Activated T-helper 17 cell treated with anti-CD3 and anti-CD28 coated beads, Interleukin-2, amount 50 U/mL, for 72 hours (primary cell): ENCODE data around the gene TRAF7. TPM values are rescaled to one million over a fixed set of nuclear protein-coding genes. Genes with fewer than 3 reads are reported as not detected.

ENCODE experiments used
- total RNA-seq, 2 donors: library from RNA; stranded (reverse); gene quantifications; one replicate each; pipeline ENCODE4 v1.2.3, GENCODE V29; 2022

Gene TRAF7
- total RNA-seq, 2 donors from 2014 or later = 49.8 to 80.1 TPM

Other genes with a start within 250 kb of the TRAF7 start
- gene HS3ST6, start 237.4 kb upstream of the TRAF7 start, total RNA-seq = not detected
- 10 to 100 TPM; 31.5 to 34.3 TPM for gene MSRB1, start 212.6 kb upstream of the TRAF7 start, total RNA-seq
- gene RPL3L, start 201.1 kb upstream of the TRAF7 start, total RNA-seq = under 1 TPM in 1 of 2 donors, not detected in 1; 0.37 TPM
- gene NDUFB10, start 196.2 kb upstream of the TRAF7 start, total RNA-seq = 100 to 1,000 TPM in 1 of 2 donors, 10 to 100 TPM in 1; 65.3 to 122 TPM
- gene RPS2, start 191.0 kb upstream of the TRAF7 start, total RNA-seq = 1,000 to 10,000 TPM; 4,570 to 4,579 TPM
- under 1 TPM in 1 of 2 donors, not detected in 1; 0.32 TPM for gene RNF151, start 188.9 kb upstream of the TRAF7 start, total RNA-seq
- gene TBL3, start 183.7 kb upstream of the TRAF7 start, total RNA-seq = 10 to 100 TPM; 23.0 to 37.3 TPM
- gene NOXO1, start 174.3 kb upstream of the TRAF7 start, total RNA-seq = 1 to 10 TPM in 1 of 2 donors, not detected in 1; 1.0 TPM
- gene GFER, start 171.6 kb upstream of the TRAF7 start, total RNA-seq = 10 to 100 TPM; 12.4 to 28.5 TPM
- 1 to 10 TPM; 5.9 to 7.9 TPM for gene SYNGR3, start 165.8 kb upstream of the TRAF7 start, total RNA-seq
- 10 to 100 TPM; 41.2 to 79.6 TPM for gene ZNF598, start 146.0 kb upstream of the TRAF7 start, total RNA-seq
- gene NPW, start 136.0 kb upstream of the TRAF7 start, total RNA-seq = 1 to 10 TPM in 1 of 2 donors, not detected in 1; 2.8 TPM
- gene NHERF2, start 128.9 kb upstream of the TRAF7 start, total RNA-seq = 1 to 10 TPM in 1 of 2 donors, under 1 TPM in 1; 0.21 to 2.9 TPM
- 10 to 100 TPM; 13.2 to 37.6 TPM for gene NTHL1, start 107.9 kb upstream of the TRAF7 start, total RNA-seq
- gene TSC2, start 107.8 kb upstream of the TRAF7 start, total RNA-seq = 10 to 100 TPM; 79.3 to 83.7 TPM
- gene PKD1, start 19.9 kb upstream of the TRAF7 start, total RNA-seq = 100 to 1,000 TPM in 1 of 2 donors, 10 to 100 TPM in 1; 71.8 to 122 TPM
- under 1 TPM; 0.28 to 0.34 TPM for gene RAB26, start 7.2 kb upstream of the TRAF7 start, total RNA-seq
- 1 to 10 TPM in 1 of 2 donors, under 1 TPM in 1; 0.78 to 6.6 TPM for gene CASKIN1, start 40.8 kb downstream of the TRAF7 start, total RNA-seq
- 10 to 100 TPM; 33.4 to 48.8 TPM for gene MLST8, start 49.7 kb downstream of the TRAF7 start, total RNA-seq
- 1 to 10 TPM; 6.9 to 8.9 TPM for gene BRICD5, start 55.1 kb downstream of the TRAF7 start, total RNA-seq
- gene PGP, start 59.1 kb downstream of the TRAF7 start, total RNA-seq = 10 to 100 TPM; 11.6 to 21.6 TPM
- gene E4F1, start 67.8 kb downstream of the TRAF7 start, total RNA-seq = 10 to 100 TPM; 20.1 to 22.8 TPM
- gene DNASE1L2, start 80.7 kb downstream of the TRAF7 start, total RNA-seq = 1 to 10 TPM; 2.4 to 2.7 TPM
- 10 to 100 TPM; 36.7 to 50.6 TPM for gene ECI1, start 95.8 kb downstream of the TRAF7 start, total RNA-seq
- gene RNPS1, start 112.3 kb downstream of the TRAF7 start, total RNA-seq = 100 to 1,000 TPM; 205 to 314 TPM
- gene ABCA3, start 184.9 kb downstream of the TRAF7 start, total RNA-seq = 1 to 10 TPM; 4.7 to 5.2 TPM